ENCODE results near the gene CCDC200.
"Not testable (repeated sequence)": the region's sequence is repeated elsewhere in the genome, so short reads cannot be mapped to it uniquely, and the experiment has no call there.

CCDC200 gene

GRCh38 chr17:43228020-43228782 lies at the start of gene CCDC200:
CCDC200 (minus strand) TSS chr17:43228623; CDS start chr17:43228554, 69 bp downstream.
- H3K4me3 ChIP-seq (ENCODE audit: low read depth, low read length); DNase-seq (ENCODE audit: low read depth, low spot score): not testable (repeated sequence)

GRCh38 chr17:43272914-43273313 lies 44.5 kb upstream of the CCDC200 start:
- in situ Hi-C loops (cut with HindIII; ENCODE audit: low sequenced_read_pairs); H3K4me3 ChIP-seq (ENCODE audit: low read depth, low read length); DNase-seq (ENCODE audit: low read depth, low spot score): not testable (repeated sequence)

More at GRCh38 chr17:43228020-43228782, at the start of gene CCDC200:
- in situ Hi-C loops (cut with HindIII; ENCODE audit: low sequenced_read_pairs), result not testable (repeated sequence)

- DNase-seq (ENCODE audit: low read depth, low spot score), result not testable (repeated sequence)
These were observed 44.1 kb upstream of the CCDC200 start for GRCh38 chr17:43272483-43272882.

GRCh38 chr17:43270552-43271504 lies 42.4 kb upstream of the CCDC200 start:
- H3K4me3 ChIP-seq (ENCODE audit: low read depth, low read length); DNase-seq (ENCODE audit: low read depth, low spot score); in situ Hi-C loops (cut with HindIII; ENCODE audit: low sequenced_read_pairs): not testable (repeated sequence)

More at GRCh38 chr17:43272483-43272882, 44.1 kb upstream of the CCDC200 start:
- H3K4me3 ChIP-seq (ENCODE audit: low read depth, low read length); in situ Hi-C loops (cut with HindIII; ENCODE audit: low sequenced_read_pairs): not testable (repeated sequence)

GRCh38 chr17:43246456-43246855 lies 18.0 kb upstream of the CCDC200 start:
- in situ Hi-C loops (cut with HindIII; ENCODE audit: low sequenced_read_pairs); H3K4me3 ChIP-seq (ENCODE audit: low read depth, low read length); DNase-seq (ENCODE audit: low read depth, low spot score): not testable (repeated sequence)

GRCh38 chr17:43240596-43241352 lies 12.4 kb upstream of the CCDC200 start:
- in situ Hi-C loops (cut with HindIII; ENCODE audit: low sequenced_read_pairs); H3K4me3 ChIP-seq (ENCODE audit: low read depth, low read length); DNase-seq (ENCODE audit: low read depth, low spot score): not testable (repeated sequence)

GRCh38 chr17:43239597-43239996 lies 11.2 kb upstream of the CCDC200 start:
- DNase-seq (ENCODE audit: low read depth, low spot score); in situ Hi-C loops (cut with HindIII; ENCODE audit: low sequenced_read_pairs); H3K4me3 ChIP-seq (ENCODE audit: low read depth, low read length): not testable (repeated sequence)

- DNase-seq (ENCODE audit: low read depth, low spot score); in situ Hi-C loops (cut with HindIII; ENCODE audit: low sequenced_read_pairs); H3K4me3 ChIP-seq (ENCODE audit: low read depth, low read length): not testable (repeated sequence)
These were observed 5.5 kb upstream of the CCDC200 start, which contains the start of gene RNU2-1 for GRCh38 chr17:43233877-43234276. RNU2-1 (minus strand) TSS chr17:43233977.

GRCh38 chr17:43233263-43233662 lies 4.8 kb upstream of the CCDC200 start:
- H3K4me3 ChIP-seq (ENCODE audit: low read depth, low read length); in situ Hi-C loops (cut with HindIII; ENCODE audit: low sequenced_read_pairs); DNase-seq (ENCODE audit: low read depth, low spot score): not testable (repeated sequence)

- in situ Hi-C loops (cut with HindIII; ENCODE audit: low sequenced_read_pairs); DNase-seq (ENCODE audit: low read depth, low spot score); H3K4me3 ChIP-seq (ENCODE audit: low read depth, low read length): not testable (repeated sequence)
These were observed 3.7 kb upstream of the CCDC200 start for GRCh38 chr17:43232021-43232699.

GRCh38 chr17:43231205-43232020 lies 3.0 kb upstream of the CCDC200 start:
- in situ Hi-C loops (cut with HindIII; ENCODE audit: low sequenced_read_pairs); DNase-seq (ENCODE audit: low read depth, low spot score); H3K4me3 ChIP-seq (ENCODE audit: low read depth, low read length): not testable (repeated sequence)
